Suprapubic skin (tissue), 4 donors: ENCODE results near the gene TEX264.

Experiments used
- CTCF ChIP-seq, 2 donors: fragments of 200-600 bp in 1 of 2; fragments of 450-650 bp in 1 of 2; sonication (generic) in 1 of 2; IDR thresholded peaks; one replicate each; pipeline ENCODE4 v1.5.1; 2016 to 2019; ENCODE audit warnings: antibody characterized with exemption in 2 of 2, mild to moderate bottlenecking in 1 of 2, moderate library complexity in 1 of 2
- POLR2A ChIP-seq, 2 donors: fragments of 450-650 bp; IDR thresholded peaks; one replicate each; pipeline ENCODE4 v1.6.1; 2017; ENCODE audit warnings: antibody characterized with exemption in 2 of 2, mild to moderate bottlenecking in 2 of 2, moderate library complexity in 2 of 2
- POLR2AphosphoS5 ChIP-seq, 3 donors: sonication (generic); formaldehyde crosslinking; IDR thresholded peaks; one replicate each; pipeline ENCODE4 v1.6.1; 2017; ENCODE audit warnings: antibody characterized with exemption in 3 of 3

DNA sequence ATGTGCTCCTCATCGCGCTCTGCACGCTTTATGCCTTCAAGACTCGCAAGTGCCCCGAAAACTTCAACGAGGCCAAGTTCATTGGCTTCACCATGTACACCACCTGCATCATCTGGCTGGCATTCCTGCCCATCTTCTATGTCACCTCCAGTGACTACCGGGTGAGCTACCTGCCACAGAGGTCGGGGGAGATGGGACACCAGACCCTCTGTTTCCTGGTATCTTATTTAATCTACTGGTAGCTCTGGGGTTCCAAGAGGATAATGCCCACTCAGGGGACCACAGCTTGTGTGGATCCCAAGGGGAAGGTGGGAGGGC, 44.9 kb downstream of the TEX264 start:
- TF ChIP-seq CTCF (IDR thresholded peaks at IDR 0.05) (no peak), POLR2A (IDR thresholded peaks at IDR 0.05) (no peak), POLR2AphosphoS5 (IDR thresholded peaks at IDR 0.05) (no peak)
